CD1c-positive myeloid dendritic cell (primary cell): ENCODE data around the gene CORO7.

Source experiments
- DNase-seq: peaks from one replicate; pipeline ENCODE4 v3.0.0-alpha.2; 2016; ENCODE audit errors: extremely low spot score

The CORO7 gene

DNA sequence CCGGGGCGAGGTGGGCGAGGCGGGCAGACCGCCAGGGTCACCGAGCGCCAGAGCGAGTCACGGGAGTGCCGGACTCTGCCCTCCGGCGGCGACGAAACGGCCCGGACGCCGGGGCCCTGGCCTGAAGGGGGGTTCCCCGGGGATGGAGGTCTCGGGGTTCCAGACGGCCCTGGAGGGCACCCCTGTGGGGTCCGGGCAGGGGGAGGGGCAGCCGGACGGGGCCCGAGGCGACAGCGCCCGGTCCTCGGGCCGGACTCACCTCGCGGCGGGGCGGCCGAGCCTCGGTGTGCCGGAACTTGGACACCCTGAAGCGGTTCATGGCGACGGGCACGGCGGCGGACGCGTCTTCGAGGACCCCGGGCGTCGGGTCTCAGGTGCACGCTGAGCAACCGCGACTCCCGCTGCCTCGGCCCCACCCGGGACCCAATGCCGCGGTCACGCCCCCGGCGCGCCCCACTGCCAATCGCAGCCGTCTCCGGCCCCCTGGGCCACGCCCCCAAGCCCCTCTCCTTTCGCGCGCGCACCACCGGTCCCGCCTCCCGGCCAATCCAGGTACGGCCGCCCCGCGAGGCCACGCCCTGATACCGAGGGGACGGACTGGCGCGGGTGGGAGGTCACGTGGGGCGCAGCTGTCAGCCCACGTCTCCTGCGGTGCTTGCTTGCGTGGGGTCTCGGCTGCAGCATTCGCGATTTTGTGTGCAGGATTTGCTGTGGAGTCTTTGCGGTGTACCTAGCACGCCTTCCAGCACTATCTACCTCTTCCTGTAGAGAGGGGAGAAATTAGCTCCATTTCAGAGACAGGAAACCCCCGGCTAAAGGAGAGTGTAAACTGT is at the start of gene CORO7:
CORO7 (minus strand) TSS at position 397 of the 833 bp plus-strand sequence; CDS start at position 319, 78 bp downstream.
- DNase-seq = peak; percentile 97

GRCh38 chr16:4463522-4464163 is 47.2 kb upstream of the CORO7 start:
- DNase-seq = no peak

- DNase-seq = no peak
Observed at GRCh38 chr16:4461250-4462085, 45.1 kb upstream of the CORO7 start.

DNA sequence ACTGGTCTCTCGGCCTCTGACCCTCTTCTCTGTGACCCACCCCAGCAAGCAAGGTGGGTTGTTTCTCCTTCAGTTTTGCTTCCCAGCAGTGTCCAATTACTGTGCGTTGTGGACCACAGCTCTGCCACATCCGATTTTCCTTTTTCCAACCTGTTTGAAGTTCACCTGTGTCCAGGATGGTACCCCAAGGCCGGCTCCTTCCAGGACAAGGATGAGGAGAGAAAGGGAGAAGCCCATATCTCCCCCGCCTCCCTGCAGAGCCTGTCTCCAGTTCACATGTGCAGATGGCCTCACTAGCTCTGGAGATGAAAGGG is 44.5 kb upstream of the CORO7 start:
- no peak for DNase-seq

- no peak for DNase-seq
Observed at GRCh38 chr16:4455951-4456350, 39.6 kb upstream of the CORO7 start.

- no peak for DNase-seq
Observed at GRCh38 chr16:4455081-4455480, 38.7 kb upstream of the CORO7 start.

- DNase-seq = no peak
Observed at GRCh38 chr16:4454623-4455022, 38.2 kb upstream of the CORO7 start.

DNA sequence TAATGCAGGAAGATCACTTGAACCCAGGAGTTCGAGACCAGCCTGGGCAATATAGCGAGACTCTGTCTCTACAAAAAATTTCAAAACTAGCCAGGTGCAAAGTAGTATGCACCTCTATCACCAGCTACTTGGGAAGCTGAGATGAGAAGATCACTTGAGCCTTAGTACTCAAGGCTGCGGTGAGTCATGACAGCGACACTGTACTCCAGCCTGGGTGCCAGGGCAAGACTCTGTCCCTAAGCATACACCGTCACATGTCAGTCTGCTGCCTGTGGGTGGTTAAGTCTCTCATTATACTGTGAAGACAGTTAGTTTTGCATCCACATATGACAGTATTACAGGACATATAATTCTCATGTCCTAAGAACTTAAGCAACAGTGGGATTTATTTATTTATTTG is 36.3 kb upstream of the CORO7 start:
- DNase-seq = no peak

DNA sequence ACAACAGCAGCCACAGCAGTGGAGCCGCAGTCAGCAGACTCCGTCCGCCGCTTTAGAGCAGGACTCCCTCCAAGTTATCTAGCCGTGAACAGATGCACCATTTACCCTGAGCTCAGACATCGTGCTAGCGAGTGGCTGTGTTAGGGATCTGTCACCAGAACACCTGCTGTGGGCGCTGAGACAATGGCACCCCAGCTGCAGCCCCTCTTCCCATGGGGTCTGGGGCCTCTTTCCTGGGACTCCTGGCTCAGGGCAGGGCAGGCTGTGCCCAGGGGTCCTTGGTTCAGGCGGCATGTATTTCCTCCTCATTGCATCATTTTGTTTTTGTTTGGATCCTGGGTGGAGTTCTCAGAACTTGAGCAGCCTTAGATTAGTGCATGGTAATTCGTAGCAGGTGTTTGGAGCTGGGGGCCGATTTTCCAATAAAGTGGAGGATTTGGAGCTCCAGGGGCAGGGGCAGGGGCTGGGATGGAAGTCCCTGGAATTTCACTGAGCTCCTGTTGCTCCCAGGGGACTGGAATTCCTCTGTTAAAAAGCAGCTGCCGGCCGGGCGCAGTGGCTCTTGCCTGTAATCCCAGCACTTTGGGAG is 34.6 kb upstream of the CORO7 start:
- DNase-seq = no peak

- DNase-seq = no peak
Observed at GRCh38 chr16:4450430-4450829, 34.0 kb upstream of the CORO7 start.

DNA sequence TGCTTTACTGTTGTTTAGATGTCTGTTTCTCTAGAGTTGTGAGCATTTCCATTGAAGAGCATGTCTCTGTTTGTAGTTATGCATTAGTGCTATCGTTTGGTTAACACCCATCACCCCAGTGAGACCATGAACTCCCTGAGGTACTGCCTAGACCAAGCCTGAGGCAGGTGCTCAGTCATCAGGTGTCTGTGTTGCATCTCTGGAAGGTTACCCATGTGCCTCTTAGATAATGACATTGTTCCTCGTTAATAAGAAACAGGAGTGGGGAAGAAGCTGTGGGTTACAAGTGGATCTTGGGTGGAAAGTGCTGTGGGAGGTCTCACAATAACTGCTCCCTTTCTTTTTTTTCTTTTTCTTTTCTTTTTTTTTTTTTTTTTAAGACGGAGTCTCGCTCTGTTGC is 27.6 kb upstream of the CORO7 start:
- DNase-seq = no peak

- no peak for DNase-seq
Observed at GRCh38 chr16:4443271-4443670, 26.9 kb upstream of the CORO7 start.

GRCh38 chr16:4442371-4442770 is 26.0 kb upstream of the CORO7 start:
- DNase-seq = no peak

DNA sequence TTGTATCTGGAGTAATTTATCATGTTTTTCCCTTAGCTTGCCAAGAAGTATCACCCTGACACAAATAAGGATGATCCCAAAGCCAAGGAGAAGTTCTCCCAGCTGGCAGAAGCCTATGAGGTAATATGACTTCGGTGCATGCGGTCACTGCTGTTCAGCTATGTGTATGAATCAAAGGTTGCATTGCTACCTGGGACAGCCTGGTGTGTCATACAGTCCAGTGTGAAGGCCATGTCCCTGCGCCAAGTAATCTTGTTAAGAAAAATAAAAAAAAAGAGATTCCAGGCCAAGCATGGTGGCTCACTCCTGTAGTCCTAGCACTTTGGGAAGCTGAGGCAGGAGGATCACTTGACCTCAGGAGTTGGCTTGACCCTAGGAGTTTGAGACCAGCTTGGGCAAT is 21.0 kb upstream of the CORO7 start:
- DNase-seq = no peak

- no peak for DNase-seq
Observed at GRCh38 chr16:4435337-4436067, 19.1 kb upstream of the CORO7 start.

DNA sequence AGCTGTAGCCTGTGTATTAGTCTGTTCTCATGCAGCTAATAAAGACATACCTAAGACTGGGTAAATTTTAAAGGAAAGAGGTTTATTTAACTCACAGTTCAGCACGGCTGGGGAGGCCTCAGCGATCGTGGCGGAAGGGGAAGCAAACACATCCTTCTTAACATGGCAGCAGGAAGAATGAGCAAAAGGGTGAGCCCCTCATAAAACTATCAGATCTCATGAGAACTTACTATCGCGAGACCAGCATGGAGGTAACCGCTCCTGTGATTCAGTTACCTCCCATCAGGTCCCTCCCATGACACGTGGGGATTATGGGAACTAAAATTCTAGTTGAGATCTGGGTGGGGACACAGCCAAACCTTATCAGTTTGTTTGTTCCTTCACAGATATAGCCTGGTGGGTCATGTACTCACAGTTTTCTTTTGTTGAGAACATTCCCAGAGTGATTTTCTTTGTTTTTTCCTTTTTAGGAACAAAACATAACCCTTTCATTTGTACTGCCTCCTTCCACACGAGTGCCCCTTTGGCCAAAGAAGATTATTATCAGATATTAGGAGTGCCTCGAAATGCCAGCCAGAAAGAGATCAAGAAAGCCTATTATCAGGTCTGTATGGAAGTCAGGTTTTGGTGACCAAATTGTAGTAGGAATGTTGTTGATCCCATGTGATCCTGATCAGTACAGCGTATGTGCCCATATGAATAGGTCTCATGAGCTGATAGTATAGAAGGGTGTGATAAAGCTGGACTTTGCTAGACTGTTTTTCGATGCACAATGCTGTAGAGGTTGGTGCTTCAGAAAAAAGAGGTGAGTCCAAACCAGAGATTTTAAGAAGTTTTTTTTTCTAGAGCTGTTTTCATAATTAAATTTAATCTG is 17.8 kb upstream of the CORO7 start:
- DNase-seq = no peak

- no peak for DNase-seq
Observed at GRCh38 chr16:4433228-4433627, 16.8 kb upstream of the CORO7 start.

- DNase-seq = no peak
Observed at GRCh38 chr16:4431023-4431422, 14.6 kb upstream of the CORO7 start.

DNA sequence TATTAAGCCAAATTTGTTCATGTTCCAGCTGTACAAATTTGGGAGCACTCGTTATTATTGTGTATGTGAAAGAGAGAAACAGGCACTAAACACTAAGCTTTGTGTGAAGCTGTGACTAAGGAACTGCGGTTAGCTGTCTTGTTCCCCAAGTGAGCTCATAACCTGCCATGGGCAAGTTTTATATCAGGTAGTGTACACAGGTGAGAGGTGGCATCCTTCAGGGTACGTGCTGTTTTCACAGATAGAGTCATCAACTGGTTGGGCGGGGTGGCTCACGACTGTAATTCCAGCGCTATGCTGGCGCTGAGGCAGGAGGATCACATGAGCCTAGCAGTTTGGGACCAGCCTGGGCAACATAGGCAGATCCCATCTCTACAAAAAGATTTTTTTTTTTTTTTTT is 12.1 kb upstream of the CORO7 start:
- DNase-seq = no peak

GRCh38 chr16:4426722-4427372 is 10.5 kb upstream of the CORO7 start:
- DNase-seq = no peak
